Upper lobe of left lung (tissue), 6 donors: ENCODE results near the gene GMDS. TPM values are rescaled to one million over a fixed set of nuclear protein-coding genes. Genes with fewer than 3 reads are reported as not detected.

Experiments
- ATAC-seq, 2 donors: fragments of 200-7000 bp; cut with Tn5 transposase; one replicate each; pipeline ENCODE4 v1.9.1; 2022; ENCODE audit warnings: mild to moderate bottlenecking in 2 of 2, moderate library complexity in 2 of 2; ENCODE audit not compliant: low FRiP score in 2 of 2
- DNase-seq, 2 donors: peaks; one replicate each; pipeline ENCODE4 v3.0.0-alpha.2; 2019 to 2020
- H3K27ac ChIP-seq, 4 donors: fragments of 200-600 bp; sonication (generic); one replicate each; pipeline ENCODE4 v1.5.1; 2016 to 2019
- H3K27me3 ChIP-seq, 4 donors: fragments of 200-600 bp; sonication (generic); one replicate each; pipeline ENCODE4 v1.5.1; 2017 to 2019
- H3K36me3 ChIP-seq, 4 donors: fragments of 200-600 bp; sonication (generic); one replicate each; pipeline ENCODE4 v1.5.1; 2016 to 2019
- H3K4me1 ChIP-seq, 4 donors: fragments of 200-600 bp; sonication (generic); one replicate each; pipeline ENCODE4 v1.5.1; 2018 to 2019
- H3K4me3 ChIP-seq, 4 donors: fragments of 200-600 bp; sonication (generic); one replicate each; pipeline ENCODE4 v1.5.1; 2017 to 2019; ENCODE audit warnings: mild to moderate bottlenecking in 2 of 4, moderate library complexity in 1 of 4
- H3K9me3 ChIP-seq, 4 donors: fragments of 200-600 bp; sonication (generic); one replicate each; pipeline ENCODE4 v1.5.1; 2018 to 2019
- CTCF ChIP-seq, 6 experiments: fragments of 450-650 bp in 4 of 6; fragments of 200-600 bp in 2 of 6; sonication (generic) in 2 of 6; IDR thresholded peaks; one replicate each; pipeline ENCODE4 v1.5.1; 2016 to 2019; ENCODE audit warnings: antibody characterized with exemption in 6 of 6
- EP300 ChIP-seq, 4 donors: sonication (generic); formaldehyde crosslinking; IDR thresholded peaks; one replicate each; pipeline ENCODE4 v1.5.1; 2017; ENCODE audit warnings: antibody characterized with exemption in 4 of 4, control low read depth in 2 of 4
- POLR2A ChIP-seq, 4 donors: fragments of 450-650 bp; IDR thresholded peaks; one replicate each; pipeline ENCODE4 v1.5.1; 2016 to 2017; ENCODE audit warnings: antibody characterized with exemption in 4 of 4, mild to moderate bottlenecking in 2 of 4
- POLR2AphosphoS5 ChIP-seq, 2 donors: sonication (generic); formaldehyde crosslinking; IDR thresholded peaks; one replicate each; pipeline ENCODE4 v1.5.1; 2017; ENCODE audit warnings: antibody characterized with exemption in 2 of 2
- WGBS, 2 donors: methylation state at CpG; one replicate each; pipeline ENCODE4 v1.1.5; 2017 to 2018; 5-methylcytosine and 5-hydroxymethylcytosine counted together
- total RNA-seq, 6 donors: library from RNA; depleted of rRNA in 4 of 6; stranded (reverse); fragments of >200 nt in 4 of 6; gene quantifications; one replicate each; pipeline versions ENCODE4 v1.1.0 to v1.2.1, GENCODE V29; 2016 to 2021
- donor health status: DM: no; HTN: no; CAD: no; lungs with moderate emphysema.
- donor health status: DM: no; HTN: yes; CAD: no; lungs with severe emphysema.

GMDS gene
- total RNA-seq, 6 donors from 2014 or later, result 7.6 to 17.8 (median 14.1) TPM

GRCh38 chr6:1575210-1576041, 670.0 kb downstream of the GMDS start:
- peaks cover 0 to 12% (median 2%) of the 10 kb centered on the region in 4 donors for H3K9me3 ChIP-seq
- ATAC-seq (peak; percentile 41 to 47), DNase-seq (peak in 1 of 2 donors; percentile 26)
- peaks cover 0 to 6% (median 0%) of the 10 kb centered on the region in 4 donors for H3K4me1 ChIP-seq
- 34 to 50% methylated on average over 10 to 16 of the region's 16 CpGs for WGBS, 2 donors
- H3K36me3 ChIP-seq, result no peaks in the 10 kb centered on the region
- peak in 1 of 2 donors; percentile 40 for TF ChIP-seq POLR2AphosphoS5 (IDR thresholded peaks at IDR 0.05)
- TF ChIP-seq EP300 (IDR thresholded peaks at IDR 0.05), result no peak
- no peaks in the 10 kb centered on the region for H3K27me3 ChIP-seq
- no peak overlapping the region for H3K4me3 ChIP-seq
- H3K27ac ChIP-seq, result peak overlapping the region in 3 of 4 donors; percentile 39 to 61 (median 45)

GRCh38 chr6:1574890-1575209, 670.6 kb downstream of the GMDS start:
- H3K27me3 ChIP-seq, result no peaks in the 10 kb centered on the region
- peak overlapping the region in 2 of 4 donors; percentile 45 to 61 for H3K27ac ChIP-seq
- H3K4me3 ChIP-seq, result no peak overlapping the region
- peaks cover 0 to 14% (median 5%) of the 10 kb centered on the region in 4 donors for H3K9me3 ChIP-seq
- no peak for TF ChIP-seq POLR2A (IDR thresholded peaks at IDR 0.05)
- TF ChIP-seq POLR2AphosphoS5 (IDR thresholded peaks at IDR 0.05), result no peak
- TF ChIP-seq EP300 (IDR thresholded peaks at IDR 0.05), result no peak
- TF ChIP-seq CTCF (IDR thresholded peaks at IDR 0.05), result no peak
- DNase-seq, result no peak
- no peak for ATAC-seq
- 77 to 85% methylated on average over 6 of the region's 6 CpGs for WGBS, 2 donors
- H3K4me1 ChIP-seq, result peaks cover 0 to 6% (median 0%) of the 10 kb centered on the region in 4 donors
- no peaks in the 10 kb centered on the region for H3K36me3 ChIP-seq

- Histone ChIP-seq H3K4me1 (peaks cover 0 to 6% (median 0%) of the 10 kb centered on the region in 4 donors), H3K9me3 (peaks cover 0 to 18% (median 5%) of the 10 kb centered on the region in 4 donors), H3K36me3 (no peaks in the 10 kb centered on the region), H3K27me3 (no peaks in the 10 kb centered on the region), H3K27ac (no peak overlapping the region), H3K4me3 (no peak overlapping the region)
- no peak for TF ChIP-seq CTCF (IDR thresholded peaks at IDR 0.05)
- TF ChIP-seq POLR2AphosphoS5 (IDR thresholded peaks at IDR 0.05), result no peak
- no peak for TF ChIP-seq EP300 (IDR thresholded peaks at IDR 0.05)
- TF ChIP-seq POLR2A (IDR thresholded peaks at IDR 0.05), result no peak
- ATAC-seq, result no peak
- WGBS, 2 donors, result 84 to 88% methylated on average over 13 of the region's 13 CpGs
- no peak for DNase-seq
Measured at GRCh38 chr6:1574083-1574761, 671.2 kb downstream of the GMDS start.
